Neural crest cell (in vitro differentiated cells): ENCODE measurements around the gene PAQR7. TPM values are rescaled to one million over a fixed set of nuclear protein-coding genes. Genes with fewer than 3 reads are reported as not detected.

ENCODE experiments used
- DNase-seq: peaks from one replicate; pipeline ENCODE4 v3.0.0; 2021; ENCODE audit warnings: low read depth, mixed read lengths, low spot score
- H3K27ac Mint-ChIP-seq: one replicate; pipeline ENCODE4 v1.8.0; 2021; ENCODE audit warnings: mild to moderate bottlenecking, mixed read lengths; ENCODE audit not compliant: unreplicated experiment
- H3K27me3 Mint-ChIP-seq: 2 replicates; pipeline ENCODE4 v1.8.0; 2021; ENCODE audit warnings: low read depth, mild to moderate bottlenecking, mixed read lengths
- H3K36me3 Mint-ChIP-seq: 2 replicates; pipeline ENCODE4 v1.8.0; 2021; ENCODE audit warnings: low read depth, mild to moderate bottlenecking, mixed read lengths
- H3K4me1 Mint-ChIP-seq: 2 replicates; pipeline ENCODE4 v1.8.0; 2021; ENCODE audit warnings: mixed read lengths
- H3K4me3 Mint-ChIP-seq: one replicate; pipeline ENCODE4 v1.8.0; 2021; ENCODE audit warnings: mild to moderate bottlenecking, mixed read lengths
- H3K9me3 Mint-ChIP-seq: 2 replicates; pipeline ENCODE4 v1.8.0; 2021; ENCODE audit warnings: mixed read lengths
- CTCF ChIP-seq: fragments of 200-600 bp; sonication (generic); conservative IDR thresholded peaks from 2 replicates; pipeline ENCODE4 v1.5.0; 2021; ENCODE audit warnings: antibody characterized with exemption, mild to moderate bottlenecking
- total RNA-seq: library from RNA; stranded (reverse); gene quantifications from 2 replicates; pipeline ENCODE4 v1.2.1, GENCODE V29; 2021

Gene PAQR7
- total RNA-seq, 1 donor from 2014 or later, result 12.7 TPM

DNA sequence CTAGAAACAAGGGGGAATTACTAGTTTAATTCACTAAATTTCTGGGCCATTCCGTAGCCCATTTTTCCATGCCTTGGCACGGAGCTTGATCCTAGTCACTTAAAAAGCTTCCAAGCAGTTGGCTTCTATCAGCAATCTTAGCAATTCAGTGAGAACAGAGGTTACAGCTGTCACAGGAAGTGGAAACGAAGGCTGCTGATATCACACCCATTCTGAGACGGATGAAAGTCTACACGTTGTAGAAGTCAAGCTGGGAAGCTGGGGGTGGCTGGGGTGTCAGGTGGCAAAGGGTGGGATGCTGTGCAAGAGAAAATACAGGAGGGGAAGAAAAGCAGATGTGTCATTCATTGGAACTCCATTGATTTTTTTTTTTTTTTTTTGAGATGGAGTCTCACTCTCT is 42.5 kb upstream of the PAQR7 start:
- peaks cover 35% of the 10 kb centered on the region for H3K4me1 Mint-ChIP-seq
- H3K27me3 Mint-ChIP-seq, result peaks cover 10% of the 10 kb centered on the region
- peak overlapping the region; percentile 27 for H3K27ac Mint-ChIP-seq
- DNase-seq, result no peak
- no peaks in the 10 kb centered on the region for H3K36me3 Mint-ChIP-seq
- peak overlapping the region; percentile 44 for H3K4me3 Mint-ChIP-seq
- no peaks in the 10 kb centered on the region for H3K9me3 Mint-ChIP-seq
- TF ChIP-seq CTCF, result no peak

DNA sequence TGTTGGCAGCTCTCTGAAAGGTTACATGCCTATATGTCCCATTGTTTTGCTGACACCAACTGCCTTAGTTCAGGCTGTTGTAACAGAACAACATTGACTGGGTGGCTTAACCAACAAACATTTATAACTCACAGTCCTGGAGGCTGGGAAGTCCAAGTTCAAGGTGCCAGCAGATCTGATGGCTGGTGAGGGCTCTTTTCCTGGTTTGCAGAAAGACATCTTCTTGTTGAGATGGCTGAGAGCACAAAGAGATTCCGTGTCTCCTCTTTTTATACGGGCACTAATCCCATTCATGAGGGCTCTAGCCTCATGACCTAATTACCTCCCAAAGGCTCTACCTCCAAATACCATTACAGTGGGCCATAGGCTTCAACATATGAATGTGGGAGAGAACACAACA is 41.0 kb upstream of the PAQR7 start:
- no peaks in the 10 kb centered on the region for H3K36me3 Mint-ChIP-seq
- no peaks in the 10 kb centered on the region for H3K27me3 Mint-ChIP-seq
- no peak for DNase-seq
- no peaks in the 10 kb centered on the region for H3K9me3 Mint-ChIP-seq
- no peak overlapping the region for H3K27ac Mint-ChIP-seq
- peaks cover 25% of the 10 kb centered on the region for H3K4me1 Mint-ChIP-seq
- no peak overlapping the region for H3K4me3 Mint-ChIP-seq
- no peak for TF ChIP-seq CTCF

DNA sequence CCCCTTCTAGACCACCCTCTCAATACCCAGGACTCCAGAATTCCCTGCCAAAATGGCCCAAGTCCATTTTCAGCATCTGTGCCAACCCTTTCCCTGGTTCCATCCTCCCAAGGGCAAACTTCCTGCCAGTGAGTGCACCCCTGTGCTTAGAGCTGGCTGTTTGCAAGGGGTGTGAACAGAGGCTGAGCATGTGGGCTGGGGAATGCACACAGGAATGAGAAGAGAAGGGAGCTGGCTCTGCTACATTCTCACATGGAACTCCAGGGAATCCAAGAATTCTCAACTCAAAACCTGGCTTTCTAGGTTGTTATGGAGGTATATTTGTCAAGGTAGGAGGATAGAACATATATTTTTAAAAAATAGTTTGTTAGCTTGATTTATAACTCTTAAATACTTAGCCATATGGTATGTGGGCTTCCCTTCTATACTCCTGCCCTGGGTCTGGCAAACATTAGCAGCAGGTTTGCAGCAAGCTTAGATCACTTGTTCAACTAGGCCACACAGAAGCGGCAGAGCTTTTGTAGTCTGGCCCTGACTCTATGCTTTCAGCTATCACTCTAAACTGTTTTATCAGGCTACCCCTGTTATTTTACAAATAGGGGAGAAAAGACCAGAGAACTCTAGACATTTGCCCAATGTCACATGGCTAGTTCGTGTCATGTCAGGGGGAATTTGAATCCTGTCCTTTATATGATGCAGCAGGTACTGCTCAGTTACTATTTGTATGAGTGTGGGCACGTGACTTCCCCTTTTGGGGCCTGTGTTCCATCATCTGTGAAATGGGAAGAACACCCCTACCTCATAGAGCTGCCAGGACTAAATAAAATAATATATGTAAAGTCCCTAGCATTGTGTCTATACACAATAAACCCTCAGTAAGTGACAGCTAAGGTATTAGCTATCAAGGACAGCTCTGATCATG is 38.8 kb upstream of the PAQR7 start:
- no peak for TF ChIP-seq CTCF
- H3K27ac Mint-ChIP-seq, result no peak overlapping the region
- no peak for DNase-seq
- no peak overlapping the region for H3K4me3 Mint-ChIP-seq
- H3K27me3 Mint-ChIP-seq, result no peaks in the 10 kb centered on the region
- peaks cover 5% of the 10 kb centered on the region for H3K9me3 Mint-ChIP-seq
- peaks cover 21% of the 10 kb centered on the region for H3K4me1 Mint-ChIP-seq
- no peaks in the 10 kb centered on the region for H3K36me3 Mint-ChIP-seq

- no peak for TF ChIP-seq CTCF
These were observed 37.7 kb upstream of the PAQR7 start for GRCh38 chr1:25913206-25913605.

GRCh38 chr1:25912076-25912831 is 36.7 kb upstream of the PAQR7 start:
- no peaks in the 10 kb centered on the region for H3K36me3 Mint-ChIP-seq
- H3K4me3 Mint-ChIP-seq, result no peak overlapping the region
- H3K27ac Mint-ChIP-seq, result no peak overlapping the region

More at GRCh38 chr1:25913206-25913605, 37.7 kb upstream of the PAQR7 start:
- no peak for DNase-seq
- no peaks in the 10 kb centered on the region for H3K36me3 Mint-ChIP-seq
- H3K4me3 Mint-ChIP-seq, result no peak overlapping the region
- peaks cover 5% of the 10 kb centered on the region for H3K9me3 Mint-ChIP-seq
- H3K4me1 Mint-ChIP-seq, result peaks cover 29% of the 10 kb centered on the region
- H3K27ac Mint-ChIP-seq, result no peak overlapping the region
- no peaks in the 10 kb centered on the region for H3K27me3 Mint-ChIP-seq

More at GRCh38 chr1:25912076-25912831, 36.7 kb upstream of the PAQR7 start:
- peaks cover 32% of the 10 kb centered on the region for H3K4me1 Mint-ChIP-seq
- no peaks in the 10 kb centered on the region for H3K27me3 Mint-ChIP-seq
- no peak for TF ChIP-seq CTCF
- DNase-seq, result no peak
- peaks cover 5% of the 10 kb centered on the region for H3K9me3 Mint-ChIP-seq
